Measurements from ENCODE around the gene MYDGF. TPM values are rescaled to one million over a fixed set of nuclear protein-coding genes. Genes with fewer than 3 reads are reported as not detected.
A peak's percentile ranks its signal among the peaks of the same experiment; 100 is the strongest.

MYDGF gene
- total and polyA plus RNA-seq, 9 of the 15 experiments (the other 6 are each of a cell fraction or from before 2014, with no cell fraction given), result 4.2 to 141 (median 82.1) TPM

DNA sequence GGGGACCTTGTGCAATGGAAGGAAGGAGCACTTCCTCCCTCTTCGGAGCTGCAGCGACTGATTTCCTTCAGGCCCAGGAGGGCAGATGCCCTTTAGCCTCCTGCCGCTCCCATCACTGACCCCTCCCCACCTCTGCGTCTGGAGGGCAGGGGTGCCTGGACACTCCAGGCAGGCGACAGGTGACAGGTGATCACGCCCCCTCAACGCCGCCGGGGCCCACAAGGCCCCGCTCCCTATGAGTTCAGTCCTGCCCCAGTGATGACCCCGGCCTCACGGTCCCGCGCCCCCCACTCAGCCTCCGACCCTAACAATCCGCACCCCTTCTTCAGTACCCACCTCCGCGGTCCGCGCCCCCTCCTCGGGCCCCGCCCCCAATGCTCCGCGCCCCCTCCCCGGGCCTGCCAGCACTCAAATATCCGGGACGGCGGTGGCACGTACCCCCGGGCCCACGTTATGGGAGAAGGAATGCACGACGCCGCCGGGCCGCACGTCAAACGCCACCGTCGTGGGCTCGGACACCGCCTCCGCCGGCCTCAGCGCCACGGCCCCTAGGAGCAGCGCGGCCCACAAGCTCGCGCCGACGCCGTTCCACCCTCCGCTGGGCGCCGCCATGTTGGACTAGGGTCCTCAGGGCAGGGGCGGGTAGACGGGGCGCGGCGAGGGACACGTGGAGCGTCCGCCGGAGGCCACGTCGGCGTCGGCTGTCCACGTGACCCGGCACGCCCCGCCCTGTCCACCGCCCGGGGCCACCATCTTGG lies at the start of gene MYDGF (continued):
- TF ChIP-seq ETS1 (conservative IDR thresholded peaks at IDR 0.05; ENCODE audit: control insufficient read depth, low read depth, low read length) (peak; percentile 90), RBM15 (IDR thresholded peaks at IDR 0.05; ENCODE audit: insufficient read depth, low read length) (no peak), CREB1 (IDR thresholded peaks at IDR 0.05) (peak; percentile 75), CREB1 (CRISPR knock-in tag; IDR thresholded peaks at IDR 0.05) (peak; percentile 87), RBBP5 (IDR thresholded peaks at IDR 0.05; ENCODE audit: borderline replicate concordance, insufficient read depth, low read length, poor library complexity, severe bottlenecking) (peak; percentile 97), GATAD2A (IDR thresholded peaks at IDR 0.05) (no peak), POLR3A (IDR thresholded peaks at IDR 0.05; ENCODE audit: borderline replicate concordance, extremely low read depth, insufficient read depth, insufficient read length) (no peak), PHF8 (IDR thresholded peaks at IDR 0.05; ENCODE audit: borderline replicate concordance, low read length) (peak; percentile 82), PREB (CRISPR knock-in tag; IDR thresholded peaks at IDR 0.05) (no peak), WHSC1 (IDR thresholded peaks at IDR 0.05; ENCODE audit: low read length) (no peak), MAFK (IDR thresholded peaks at IDR 0.05; ENCODE audit: low read length) (no peak), KDM1A (IDR thresholded peaks at IDR 0.05) (no peak), SRSF1 (IDR thresholded peaks at IDR 0.05; ENCODE audit: low read depth, low read length) (no peak), ZNF3 (CRISPR knock-in tag; IDR thresholded peaks at IDR 0.05) (no peak)
- TF ChIP-seq, protein P1, sequence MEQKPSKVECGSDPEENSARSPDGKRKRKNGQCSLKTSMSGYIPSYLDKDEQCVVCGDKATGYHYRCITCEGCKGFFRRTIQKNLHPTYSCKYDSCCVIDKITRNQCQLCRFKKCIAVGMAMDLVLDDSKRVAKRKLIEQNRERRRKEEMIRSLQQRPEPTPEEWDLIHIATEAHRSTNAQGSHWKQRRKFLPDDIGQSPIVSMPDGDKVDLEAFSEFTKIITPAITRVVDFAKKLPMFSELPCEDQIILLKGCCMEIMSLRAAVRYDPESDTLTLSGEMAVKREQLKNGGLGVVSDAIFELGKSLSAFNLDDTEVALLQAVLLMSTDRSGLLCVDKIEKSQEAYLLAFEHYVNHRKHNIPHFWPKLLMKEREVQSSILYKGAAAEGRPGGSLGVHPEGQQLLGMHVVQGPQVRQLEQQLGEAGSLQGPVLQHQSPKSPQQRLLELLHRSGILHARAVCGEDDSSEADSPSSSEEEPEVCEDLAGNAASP (IDR thresholded peaks at IDR 0.05), result no peak
- TF ChIP-seq, protein P2, sequence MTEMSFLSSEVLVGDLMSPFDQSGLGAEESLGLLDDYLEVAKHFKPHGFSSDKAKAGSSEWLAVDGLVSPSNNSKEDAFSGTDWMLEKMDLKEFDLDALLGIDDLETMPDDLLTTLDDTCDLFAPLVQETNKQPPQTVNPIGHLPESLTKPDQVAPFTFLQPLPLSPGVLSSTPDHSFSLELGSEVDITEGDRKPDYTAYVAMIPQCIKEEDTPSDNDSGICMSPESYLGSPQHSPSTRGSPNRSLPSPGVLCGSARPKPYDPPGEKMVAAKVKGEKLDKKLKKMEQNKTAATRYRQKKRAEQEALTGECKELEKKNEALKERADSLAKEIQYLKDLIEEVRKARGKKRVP (CRISPR knock-in tag; IDR thresholded peaks at IDR 0.05), result no peak
- TF ChIP-seq, protein P3, sequence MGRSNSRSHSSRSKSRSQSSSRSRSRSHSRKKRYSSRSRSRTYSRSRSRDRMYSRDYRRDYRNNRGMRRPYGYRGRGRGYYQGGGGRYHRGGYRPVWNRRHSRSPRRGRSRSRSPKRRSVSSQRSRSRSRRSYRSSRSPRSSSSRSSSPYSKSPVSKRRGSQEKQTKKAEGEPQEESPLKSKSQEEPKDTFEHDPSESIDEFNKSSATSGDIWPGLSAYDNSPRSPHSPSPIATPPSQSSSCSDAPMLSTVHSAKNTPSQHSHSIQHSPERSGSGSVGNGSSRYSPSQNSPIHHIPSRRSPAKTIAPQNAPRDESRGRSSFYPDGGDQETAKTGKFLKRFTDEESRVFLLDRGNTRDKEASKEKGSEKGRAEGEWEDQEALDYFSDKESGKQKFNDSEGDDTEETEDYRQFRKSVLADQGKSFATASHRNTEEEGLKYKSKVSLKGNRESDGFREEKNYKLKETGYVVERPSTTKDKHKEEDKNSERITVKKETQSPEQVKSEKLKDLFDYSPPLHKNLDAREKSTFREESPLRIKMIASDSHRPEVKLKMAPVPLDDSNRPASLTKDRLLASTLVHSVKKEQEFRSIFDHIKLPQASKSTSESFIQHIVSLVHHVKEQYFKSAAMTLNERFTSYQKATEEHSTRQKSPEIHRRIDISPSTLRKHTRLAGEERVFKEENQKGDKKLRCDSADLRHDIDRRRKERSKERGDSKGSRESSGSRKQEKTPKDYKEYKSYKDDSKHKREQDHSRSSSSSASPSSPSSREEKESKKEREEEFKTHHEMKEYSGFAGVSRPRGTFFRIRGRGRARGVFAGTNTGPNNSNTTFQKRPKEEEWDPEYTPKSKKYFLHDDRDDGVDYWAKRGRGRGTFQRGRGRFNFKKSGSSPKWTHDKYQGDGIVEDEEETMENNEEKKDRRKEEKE (IDR thresholded peaks at IDR 0.05; ENCODE audit: borderline replicate concordance in 1 of 2, control insufficient read depth in 1 of 2, low read depth in 2 of 2, low read length in 1 of 2), result no peak
- TF ChIP-seq, protein P4, sequence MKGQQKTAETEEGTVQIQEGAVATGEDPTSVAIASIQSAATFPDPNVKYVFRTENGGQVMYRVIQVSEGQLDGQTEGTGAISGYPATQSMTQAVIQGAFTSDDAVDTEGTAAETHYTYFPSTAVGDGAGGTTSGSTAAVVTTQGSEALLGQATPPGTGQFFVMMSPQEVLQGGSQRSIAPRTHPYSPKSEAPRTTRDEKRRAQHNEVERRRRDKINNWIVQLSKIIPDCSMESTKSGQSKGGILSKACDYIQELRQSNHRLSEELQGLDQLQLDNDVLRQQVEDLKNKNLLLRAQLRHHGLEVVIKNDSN (CRISPR knock-in tag; IDR thresholded peaks at IDR 0.05), result peak; percentile 97

All from K562 (cell line).